HG02884 (cell line): ENCODE measurements around the gene SLC37A3.

Experiments
- ATAC-seq: cut with Tn5 transposase; IDR thresholded peaks from one replicate; pipeline ENCODE4 v1.9.1; 2021; ENCODE audit warnings: mild to moderate bottlenecking, moderate library complexity; ENCODE audit not compliant: unreplicated experiment

Gene SLC37A3

DNA sequence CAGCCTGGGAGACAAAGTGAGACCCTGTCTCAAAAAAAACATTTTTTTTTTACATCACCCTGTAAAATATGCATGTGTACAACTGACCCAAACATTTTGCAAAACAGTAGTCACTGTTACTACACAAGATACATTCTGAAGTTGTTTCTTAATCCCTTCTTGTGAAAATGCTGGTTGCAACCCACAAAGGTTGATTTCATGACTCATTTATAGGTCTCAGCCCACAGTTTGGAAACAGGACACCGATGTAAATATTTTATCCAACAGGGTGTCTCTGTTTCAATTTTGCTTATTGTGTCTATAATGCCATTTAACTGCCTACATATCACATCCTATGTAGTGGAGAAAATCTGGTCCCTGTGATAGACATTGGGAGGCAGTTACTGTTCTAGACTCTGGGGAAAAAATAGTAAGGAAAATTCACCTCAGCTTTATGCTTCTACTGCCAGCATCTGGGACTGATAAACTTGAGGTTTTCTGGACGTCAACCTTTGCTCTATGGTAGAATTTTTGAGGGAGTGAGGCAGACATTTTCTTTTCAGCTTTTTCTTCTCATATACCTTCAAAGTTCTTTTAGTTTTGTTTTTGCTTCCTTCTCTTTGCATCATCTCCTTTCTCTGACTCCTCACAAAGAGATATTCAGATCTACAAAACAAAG lies 4.0 kb upstream of the SLC37A3 start:
- no peak for ATAC-seq

GRCh38 chr7:140400381-140400780 lies 2.1 kb upstream of the SLC37A3 start:
- ATAC-seq = no peak

DNA sequence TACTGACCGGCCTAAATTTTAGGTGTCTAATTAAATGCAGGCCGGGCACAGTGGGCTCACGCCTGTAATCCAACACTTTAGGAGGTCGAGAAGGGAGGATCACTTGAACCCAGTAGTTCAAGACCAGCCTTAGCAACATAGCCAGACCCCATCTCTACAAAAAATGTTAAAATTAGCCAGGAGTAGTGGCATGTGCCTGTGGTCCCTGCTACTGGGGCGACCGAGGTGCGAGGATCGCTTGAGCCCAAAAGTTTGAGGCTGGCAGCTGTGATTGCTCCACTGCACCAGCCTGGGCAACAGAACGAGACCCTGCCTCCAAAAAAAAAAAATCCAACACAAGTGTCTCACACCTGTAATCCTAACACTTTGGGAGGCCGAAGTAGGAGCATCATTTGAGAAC lies 491 bp upstream of the SLC37A3 start:
- ATAC-seq = no peak

DNA sequence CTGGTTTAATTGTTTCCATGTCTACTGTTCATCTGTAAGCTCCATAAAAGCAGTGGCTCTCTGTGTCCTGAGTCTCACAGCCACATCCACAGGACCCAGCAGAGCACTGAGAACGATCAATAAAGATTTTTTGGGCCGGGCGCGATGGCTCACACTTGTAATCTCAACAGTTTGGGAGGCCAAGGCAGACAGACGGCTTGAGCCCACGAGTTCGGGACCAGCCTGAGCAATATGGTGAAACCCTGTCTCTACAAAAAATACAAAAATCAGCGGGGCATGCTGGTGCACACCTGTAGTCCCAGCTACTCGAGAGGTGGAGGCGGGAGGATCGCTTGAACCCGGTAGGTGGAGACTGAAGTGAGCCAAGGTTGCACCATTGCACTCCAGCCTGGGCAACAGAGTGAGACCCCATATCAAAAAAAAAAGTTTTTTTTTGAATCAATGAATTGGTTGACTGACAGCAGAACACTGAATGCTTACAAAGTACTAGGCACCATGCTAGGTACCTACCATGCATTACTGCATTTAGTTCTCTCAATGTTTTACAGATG lies 4.5 kb downstream of the SLC37A3 start:
- no peak for ATAC-seq

DNA sequence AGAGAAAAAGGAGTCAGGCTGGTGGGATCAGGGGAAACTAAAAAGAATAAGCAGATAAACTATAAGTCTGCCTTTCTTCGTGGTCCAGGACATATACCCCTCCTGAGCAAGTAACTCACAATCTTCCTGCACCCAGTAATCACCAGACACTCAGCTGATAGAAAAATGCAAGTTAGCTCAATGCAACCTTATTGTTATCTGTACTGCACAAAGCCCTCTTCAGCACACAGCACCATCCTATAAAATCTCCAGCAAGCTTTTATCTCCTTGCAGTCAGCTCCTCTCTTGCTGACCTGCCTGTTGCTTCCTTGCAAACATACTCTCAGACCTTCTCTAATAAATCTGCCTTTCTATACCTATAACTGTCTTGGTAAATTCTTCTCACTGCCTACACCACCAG lies 6.7 kb downstream of the SLC37A3 start:
- no peak for ATAC-seq

- ATAC-seq = peak; percentile 64
These were observed 7.7 kb downstream of the SLC37A3 start for GRCh38 chr7:140390466-140391190.

DNA sequence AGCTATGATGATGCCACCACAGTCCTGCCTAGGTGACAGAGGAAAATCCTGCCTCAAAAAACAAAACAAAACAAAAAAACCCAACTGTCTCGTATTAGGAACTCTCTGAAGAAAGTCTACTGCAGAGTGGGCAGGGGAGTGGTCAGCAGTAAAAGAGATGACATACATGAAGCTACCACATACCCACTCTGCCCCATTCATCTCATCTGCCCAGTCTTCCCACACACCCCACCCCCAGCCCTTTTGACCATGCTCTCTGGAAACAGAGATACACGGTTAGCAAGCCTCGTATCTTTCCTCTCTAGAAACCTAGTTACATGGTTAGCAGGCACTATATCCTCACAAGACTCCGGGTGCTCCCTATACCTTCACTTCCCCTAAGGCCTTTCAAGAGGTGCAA lies 8.3 kb downstream of the SLC37A3 start:
- no peak for ATAC-seq

GRCh38 chr7:140389445-140389844 lies 8.9 kb downstream of the SLC37A3 start:
- no peak for ATAC-seq

DNA sequence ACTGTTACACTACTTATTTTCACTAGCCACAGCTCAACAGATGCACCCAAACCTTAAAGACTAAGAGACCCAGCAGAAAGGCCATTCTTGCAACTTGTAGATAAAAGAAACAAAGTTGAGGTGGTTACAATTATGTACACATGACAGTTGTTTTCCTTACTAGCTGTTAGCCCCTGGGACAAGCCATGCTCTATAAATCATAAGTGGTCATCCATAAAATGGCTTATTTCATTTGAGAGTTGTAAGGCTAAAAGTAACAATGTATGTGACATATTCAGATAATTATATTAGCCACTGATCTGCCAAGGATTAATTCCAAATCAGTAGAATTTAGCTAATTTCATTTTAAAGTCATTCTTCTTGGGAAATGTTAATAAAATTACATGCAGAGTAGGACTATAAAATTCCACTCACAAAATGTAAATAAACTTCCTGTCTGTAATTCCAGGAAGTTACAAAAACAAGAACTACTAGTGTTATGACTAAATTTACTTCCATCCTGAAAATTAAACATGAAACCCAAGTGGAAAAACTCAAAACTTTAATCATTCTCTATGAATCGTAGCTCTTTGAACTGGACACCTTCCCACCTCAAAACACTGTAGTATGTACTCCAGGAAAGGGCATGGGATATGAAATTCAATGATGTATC lies 13.3 kb downstream of the SLC37A3 start:
- ATAC-seq = no peak

DNA sequence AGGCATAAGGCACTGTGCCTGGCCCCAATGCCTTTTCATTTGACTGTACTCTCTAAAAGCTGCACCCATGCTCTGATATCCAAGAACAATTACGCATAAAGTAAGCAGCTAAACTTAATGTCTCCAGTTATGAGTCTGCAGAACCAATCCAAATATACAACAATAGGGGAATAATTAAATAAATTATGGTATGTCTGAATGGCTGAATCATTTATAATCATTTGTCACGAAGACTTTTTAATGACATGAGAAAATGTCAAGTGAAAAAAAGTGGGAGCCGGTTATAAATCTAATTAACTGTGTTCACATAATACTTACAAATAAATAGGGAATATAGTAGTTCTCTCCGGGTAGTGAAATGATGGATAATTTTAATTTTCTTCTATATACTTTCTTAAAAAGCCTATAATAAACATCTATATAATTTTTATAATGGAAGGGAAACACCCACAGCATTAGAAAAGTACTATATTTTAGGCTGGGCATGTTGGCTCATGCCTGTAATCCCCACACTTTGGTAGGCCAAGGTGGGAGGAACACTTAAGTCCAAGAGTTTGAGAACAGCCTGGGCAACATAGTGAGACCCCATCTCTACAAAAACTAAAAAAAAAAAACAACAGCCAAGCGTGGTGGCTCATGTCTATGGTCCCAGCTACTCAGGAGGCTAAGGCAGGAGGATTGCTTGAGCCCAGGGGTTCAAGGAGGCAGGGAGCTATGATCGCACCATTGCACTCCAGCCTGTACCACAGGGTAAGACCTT lies 14.2 kb downstream of the SLC37A3 start:
- no peak for ATAC-seq

DNA sequence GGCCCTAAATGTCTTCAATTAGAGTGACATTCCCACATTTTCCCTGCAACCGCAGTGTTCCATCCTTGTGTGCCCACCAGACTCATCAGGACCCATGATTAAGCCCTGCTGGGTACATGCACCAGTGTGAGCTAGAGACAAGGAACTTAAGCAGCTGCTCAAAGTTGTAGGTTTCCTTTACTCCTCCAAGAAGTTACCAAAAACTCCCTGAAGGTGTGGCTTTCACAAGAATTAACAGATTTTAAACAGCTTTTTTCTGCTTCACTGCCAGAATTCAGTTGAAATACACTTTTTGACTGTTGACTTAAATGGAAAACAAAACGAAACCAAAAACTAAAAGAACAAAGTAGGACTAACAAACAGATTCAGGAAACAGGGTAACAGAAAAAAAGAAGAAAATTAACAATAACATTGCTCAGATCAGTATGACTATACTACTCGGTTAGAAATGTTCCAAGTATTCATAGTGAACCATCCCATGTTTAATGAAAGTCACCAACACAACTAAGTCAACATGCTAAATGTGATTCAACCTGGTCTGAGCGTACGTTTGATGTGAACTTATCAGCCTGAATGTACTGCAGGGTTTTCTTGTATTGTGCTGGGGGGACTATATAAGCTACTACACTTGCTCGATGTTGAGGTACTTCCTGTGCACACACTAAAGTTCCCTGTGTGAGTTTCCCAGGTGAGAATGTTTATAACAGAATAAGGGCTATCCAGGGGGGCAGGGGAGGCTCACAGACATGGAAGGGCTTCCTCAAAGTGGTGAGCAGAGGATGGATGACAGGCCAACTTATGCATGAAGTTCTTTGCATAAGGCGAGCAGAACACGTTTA lies 22.2 kb downstream of the SLC37A3 start:
- ATAC-seq = no peak

DNA sequence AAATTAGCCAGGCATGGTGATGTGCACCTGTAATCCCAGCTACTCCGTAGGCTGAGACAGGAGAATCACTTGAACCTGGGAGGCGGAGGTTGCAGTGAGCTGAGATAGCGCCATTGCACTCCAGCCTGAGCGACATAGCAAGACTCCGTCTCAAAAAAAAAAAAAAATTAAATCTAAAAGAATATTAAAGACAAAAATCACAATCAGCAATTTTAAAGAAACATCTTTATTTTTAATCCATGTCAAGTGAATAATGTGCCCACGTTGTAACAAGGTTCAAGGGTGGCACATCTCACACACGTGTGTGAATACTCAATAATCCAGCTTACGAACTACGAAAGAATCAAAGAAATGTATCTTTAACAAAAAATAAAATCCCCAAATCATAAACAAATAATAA lies 23.0 kb downstream of the SLC37A3 start:
- ATAC-seq = no peak

GRCh38 chr7:140369294-140369693 lies 29.0 kb downstream of the SLC37A3 start:
- no peak for ATAC-seq

DNA sequence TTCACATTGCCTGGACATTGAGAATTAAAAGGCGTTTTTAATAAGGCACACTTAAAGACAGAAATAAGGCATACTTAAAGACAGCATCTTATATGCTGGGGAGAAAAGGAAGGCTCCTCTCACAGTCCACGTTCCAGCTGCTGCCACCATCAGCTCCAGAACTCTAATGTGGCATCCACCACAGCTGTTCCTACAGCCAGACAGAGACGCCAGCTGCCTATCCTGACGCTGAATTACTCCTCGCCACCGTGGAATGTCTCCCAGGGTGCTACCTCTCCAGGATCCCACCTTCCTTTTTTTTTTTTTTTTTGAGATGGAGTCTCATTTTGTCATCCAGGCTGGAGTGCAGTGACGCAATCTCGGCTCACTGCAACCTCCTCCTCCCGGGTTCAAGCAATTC lies 30.8 kb downstream of the SLC37A3 start:
- no peak for ATAC-seq

DNA sequence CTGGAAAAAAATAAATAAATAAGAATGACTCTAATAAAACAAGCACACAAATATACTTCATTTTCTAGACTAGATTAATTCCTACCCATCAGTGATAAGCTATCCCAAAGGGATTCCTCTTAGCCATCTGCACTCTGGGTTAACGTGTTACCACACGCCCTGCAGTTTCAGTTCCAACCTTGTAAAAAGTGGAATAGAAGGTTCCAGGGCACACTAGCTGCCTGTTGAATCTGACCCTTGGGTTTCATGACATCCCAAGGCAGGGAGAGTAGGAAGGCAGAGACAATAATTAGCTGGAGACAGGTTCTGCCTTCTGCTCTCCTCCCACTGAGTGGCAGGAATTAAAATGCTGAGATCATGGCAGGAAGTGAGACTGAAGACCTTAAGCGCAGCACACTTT lies 33.5 kb downstream of the SLC37A3 start:
- ATAC-seq = no peak

DNA sequence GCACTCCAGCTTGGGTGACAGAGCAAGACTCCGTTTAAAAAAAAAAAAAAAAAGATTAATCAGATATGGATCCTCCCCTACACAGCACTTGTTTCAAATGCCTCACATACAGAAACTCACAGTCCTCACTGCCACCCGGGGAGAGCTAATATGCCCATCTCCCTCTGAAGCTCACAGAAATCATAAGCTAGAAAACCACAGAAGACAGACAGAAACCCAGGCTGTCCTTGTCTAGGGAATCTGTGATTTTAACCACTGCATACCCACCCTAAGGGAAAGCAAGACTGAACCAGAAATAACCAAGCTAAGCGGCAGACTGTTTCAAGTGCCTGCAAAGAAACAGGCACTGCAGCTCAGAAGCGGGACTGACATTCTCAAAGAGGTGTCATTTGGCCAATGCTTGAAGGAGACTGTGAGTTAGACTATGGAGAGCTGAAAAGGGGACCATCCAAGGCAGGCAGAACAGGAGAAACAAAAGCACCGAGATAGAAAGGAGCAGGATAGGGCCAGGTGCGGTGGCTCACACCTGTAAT lies 37.6 kb downstream of the SLC37A3 start:
- no peak for ATAC-seq

DNA sequence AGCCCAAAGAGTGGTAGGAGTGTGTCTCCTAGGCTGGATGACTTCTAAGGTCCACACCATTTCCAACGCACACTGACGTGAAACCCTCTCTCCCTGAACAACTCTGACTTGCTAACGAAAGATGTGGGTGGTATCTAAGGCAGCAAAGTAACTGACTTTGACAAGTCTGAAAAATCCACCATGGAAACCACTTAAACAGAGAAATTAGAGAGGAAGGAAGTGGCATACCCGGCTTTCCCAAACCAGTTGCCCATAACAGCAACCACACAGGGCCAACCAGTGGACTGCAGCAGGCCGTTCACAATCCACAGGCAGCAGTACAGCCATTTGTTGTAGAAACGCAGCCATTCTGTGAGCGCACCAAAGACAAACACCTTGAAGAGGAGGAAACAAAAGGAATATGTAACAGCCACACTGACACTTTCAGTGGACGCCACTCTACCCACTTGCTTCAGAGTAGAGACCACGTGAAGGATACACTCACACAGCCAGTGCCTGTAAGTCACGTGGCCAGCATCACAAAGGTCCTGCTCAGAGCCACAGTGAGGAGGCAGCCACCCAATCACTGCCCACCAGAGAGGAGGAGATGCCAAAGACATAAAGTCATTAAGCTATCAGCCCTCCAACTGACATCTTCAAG lies 39.8 kb downstream of the SLC37A3 start:
- no peak for ATAC-seq

GRCh38 chr7:140358024-140358411 lies 40.3 kb downstream of the SLC37A3 start:
- ATAC-seq = no peak

GRCh38 chr7:140350056-140350455 lies 48.3 kb downstream of the SLC37A3 start:
- ATAC-seq = no peak
